Lower leg skin (tissue), 4 donors: ENCODE measurements around the gene NEAT1. TPM values are rescaled to one million over a fixed set of nuclear protein-coding genes. Genes with fewer than 3 reads are reported as not detected.

Source experiments
- DNase-seq, 2 donors: peaks; one replicate each; pipeline ENCODE4 v3.0.0-alpha.2; 2019; ENCODE audit warnings: low spot score in 2 of 2
- H3K4me3 ChIP-seq: fragments of 200-600 bp; sonication (generic); 2 replicates; pipeline ENCODE4 v1.5.1; 2017; ENCODE audit warnings: mild to moderate bottlenecking, low read depth; ENCODE audit not compliant: poor library complexity, severe bottlenecking
- POLR2A ChIP-seq, 2 donors: fragments of 450-650 bp; IDR thresholded peaks; one replicate each; pipeline ENCODE4 v1.6.1; 2016 to 2017; ENCODE audit warnings: antibody characterized with exemption in 2 of 2, mild to moderate bottlenecking in 1 of 2, moderate library complexity in 1 of 2
- WGBS, 2 donors: methylation state at CpG; one replicate each; pipeline ENCODE4 v1.1.5; 2018; 5-methylcytosine and 5-hydroxymethylcytosine counted together
- intact Hi-C: fragments of 100-400 bp; cut with DNase I; formaldehyde crosslinking; loops from one replicate; pipeline ENCODE4 v1.15.0; 2023; ENCODE audit warnings: low total_unique reads
- total RNA-seq, 4 donors: library from RNA; depleted of rRNA; stranded (reverse); fragments of >200 nt; gene quantifications; one replicate each; pipeline ENCODE4 v1.1.0, GENCODE V29; 2016
- TF ChIP-seq, protein P1 (sequence below), 3 donors: fragments of 450-650 bp; IDR thresholded peaks; one replicate each; pipeline ENCODE4 v1.5.1; 2016; ENCODE audit warnings: antibody characterized with exemption in 3 of 3, mild to moderate bottlenecking in 3 of 3, moderate library complexity in 2 of 3

The NEAT1 gene
- total RNA-seq, 4 donors from 2014 or later, result 147 to 645 (median 301) TPM

DNA sequence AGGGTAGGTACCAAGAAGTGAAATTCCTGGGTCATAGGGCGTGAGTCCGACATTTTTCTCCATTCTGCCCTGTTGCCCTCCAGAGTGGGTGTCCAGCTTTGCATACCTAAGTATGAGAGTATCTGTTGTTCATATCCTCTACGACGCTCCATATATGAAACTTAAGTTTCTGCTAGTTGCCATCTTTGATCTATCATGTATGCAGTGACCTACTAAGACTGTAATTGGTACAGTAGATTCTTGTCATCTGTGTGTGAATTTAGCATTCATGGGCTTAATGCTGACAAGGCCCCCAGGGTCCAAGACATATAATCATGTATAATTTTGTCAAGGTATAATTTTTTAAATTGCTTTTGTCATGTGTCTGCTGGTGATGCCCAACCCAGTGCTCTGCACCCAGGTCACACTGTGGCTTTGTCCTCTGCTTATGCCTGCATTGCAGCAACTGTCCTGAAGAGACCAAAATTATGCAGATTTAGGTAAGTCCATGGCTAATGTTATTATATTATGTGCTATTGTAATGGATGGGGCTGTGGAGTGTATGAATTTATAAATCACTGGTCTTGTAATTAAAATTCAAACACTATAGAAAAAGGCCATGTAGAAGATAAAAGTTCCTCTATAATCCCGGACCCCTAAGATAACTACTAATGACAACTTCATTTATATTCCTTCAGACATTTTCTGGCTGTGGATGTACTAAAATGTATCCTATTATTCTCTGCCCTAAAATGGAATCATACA is 12.2 kb downstream of the NEAT1 start:
- intact Hi-C loops, result no loop called here
- WGBS, 2 donors, result 78 to 86% methylated on average over 5 of the region's 5 CpGs
- TF ChIP-seq POLR2A (IDR thresholded peaks at IDR 0.05), result no peak
- TF ChIP-seq, protein P1, sequence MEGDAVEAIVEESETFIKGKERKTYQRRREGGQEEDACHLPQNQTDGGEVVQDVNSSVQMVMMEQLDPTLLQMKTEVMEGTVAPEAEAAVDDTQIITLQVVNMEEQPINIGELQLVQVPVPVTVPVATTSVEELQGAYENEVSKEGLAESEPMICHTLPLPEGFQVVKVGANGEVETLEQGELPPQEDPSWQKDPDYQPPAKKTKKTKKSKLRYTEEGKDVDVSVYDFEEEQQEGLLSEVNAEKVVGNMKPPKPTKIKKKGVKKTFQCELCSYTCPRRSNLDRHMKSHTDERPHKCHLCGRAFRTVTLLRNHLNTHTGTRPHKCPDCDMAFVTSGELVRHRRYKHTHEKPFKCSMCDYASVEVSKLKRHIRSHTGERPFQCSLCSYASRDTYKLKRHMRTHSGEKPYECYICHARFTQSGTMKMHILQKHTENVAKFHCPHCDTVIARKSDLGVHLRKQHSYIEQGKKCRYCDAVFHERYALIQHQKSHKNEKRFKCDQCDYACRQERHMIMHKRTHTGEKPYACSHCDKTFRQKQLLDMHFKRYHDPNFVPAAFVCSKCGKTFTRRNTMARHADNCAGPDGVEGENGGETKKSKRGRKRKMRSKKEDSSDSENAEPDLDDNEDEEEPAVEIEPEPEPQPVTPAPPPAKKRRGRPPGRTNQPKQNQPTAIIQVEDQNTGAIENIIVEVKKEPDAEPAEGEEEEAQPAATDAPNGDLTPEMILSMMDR (IDR thresholded peaks at IDR 0.05), result no peak
- peak; percentile 14 to 60 for DNase-seq
- no peak overlapping the region for H3K4me3 ChIP-seq

DNA sequence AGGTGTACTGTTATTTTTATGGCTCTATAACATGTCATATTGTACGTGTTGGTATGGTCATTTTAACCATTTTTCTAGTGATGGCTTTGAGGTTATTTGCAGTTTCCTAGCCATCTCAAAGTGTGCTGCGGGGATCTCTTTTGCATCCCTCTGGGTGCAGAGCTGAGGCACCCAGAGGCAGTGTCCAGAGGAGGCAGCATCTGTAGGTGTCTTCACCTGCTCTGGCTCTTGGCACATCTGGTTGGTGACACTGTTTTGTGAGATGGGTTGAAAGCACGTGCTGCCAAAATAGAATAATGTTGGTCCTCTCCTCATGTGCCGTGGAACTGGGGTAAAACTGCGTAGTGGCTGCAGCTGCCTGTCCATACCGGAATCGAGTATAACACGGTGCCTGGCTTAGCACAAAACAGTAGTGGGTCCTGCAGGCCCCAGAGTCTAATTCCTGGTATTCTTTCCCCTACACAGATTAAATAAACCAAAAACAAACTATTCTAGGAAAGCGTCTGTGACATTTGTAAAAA is 12.9 kb downstream of the NEAT1 start:
- DNase-seq, result peak in 1 of 2 donors; percentile 78
- TF ChIP-seq POLR2A (IDR thresholded peaks at IDR 0.05), result no peak
- TF ChIP-seq, protein P1 (IDR thresholded peaks at IDR 0.05), result no peak
- intact Hi-C loops, result no loop called here
- 71 to 81% methylated on average over 9 of the region's 9 CpGs for WGBS, 2 donors
- no peak overlapping the region for H3K4me3 ChIP-seq

DNA sequence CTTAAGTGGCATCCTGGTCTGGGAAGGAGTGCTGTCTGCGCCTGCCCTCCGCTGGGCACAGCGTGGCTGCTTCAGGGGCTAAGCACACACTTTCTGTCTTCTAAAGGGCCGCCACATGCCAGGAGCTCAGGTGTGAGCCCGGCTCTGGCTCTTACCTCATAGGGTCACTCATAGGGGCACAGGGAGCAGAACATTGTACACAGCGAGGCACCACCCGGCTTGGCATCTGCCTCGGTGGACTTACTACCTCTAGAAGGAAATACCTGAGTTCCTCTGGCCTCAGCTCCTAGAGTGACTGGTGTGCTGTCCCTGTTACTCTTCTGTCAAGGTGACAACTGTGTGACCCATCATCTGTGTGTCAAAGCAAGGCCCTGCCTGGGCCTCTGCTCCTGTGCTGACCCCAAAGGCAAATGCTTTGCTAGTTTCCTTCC is 13.4 kb downstream of the NEAT1 start:
- peak in 1 of 2 donors; percentile 87 for DNase-seq
- intact Hi-C loops, result no loop called here
- WGBS, 2 donors, result 87 to 91% methylated on average over 8 of the region's 8 CpGs
- TF ChIP-seq POLR2A (IDR thresholded peaks at IDR 0.05), result no peak
- TF ChIP-seq, protein P1 (IDR thresholded peaks at IDR 0.05), result no peak
- H3K4me3 ChIP-seq, result no peak overlapping the region

DNA sequence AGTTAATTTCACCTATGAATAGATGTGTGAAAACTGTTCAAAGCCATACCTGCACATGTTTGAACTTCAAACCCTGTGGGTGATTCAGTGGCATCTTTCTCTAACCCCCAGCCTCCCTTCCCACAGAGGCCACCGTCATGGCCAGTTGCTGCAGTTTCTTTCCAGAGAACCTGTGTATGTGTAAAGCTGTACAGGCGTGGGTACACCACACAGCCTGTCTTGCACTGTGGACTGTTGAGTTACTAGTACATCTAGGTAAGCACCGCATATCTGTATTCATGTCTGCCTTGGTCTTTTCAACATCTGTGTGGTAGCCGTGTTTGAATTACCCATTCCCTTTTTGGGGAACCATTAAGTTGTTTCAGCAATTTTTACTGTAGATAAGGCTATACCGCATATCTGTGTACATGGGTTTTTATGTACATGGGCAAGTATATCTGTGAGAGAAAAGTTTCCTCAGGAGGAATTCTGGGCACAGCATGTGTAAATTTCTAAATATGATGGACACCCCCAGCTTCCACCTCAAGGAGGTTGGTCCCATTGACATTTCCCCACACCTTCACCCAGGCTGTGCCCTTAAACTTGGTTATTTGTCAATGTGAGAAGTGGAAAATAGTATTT is 13.9 kb downstream of the NEAT1 start:
- TF ChIP-seq, protein P1 (IDR thresholded peaks at IDR 0.05), result no peak
- TF ChIP-seq POLR2A (IDR thresholded peaks at IDR 0.05), result no peak
- no peak overlapping the region for H3K4me3 ChIP-seq
- intact Hi-C loops, result no loop called here
- DNase-seq, result peak in 1 of 2 donors; percentile 76
- WGBS, 2 donors, result 67 to 75% methylated on average over 5 of the region's 5 CpGs

DNA sequence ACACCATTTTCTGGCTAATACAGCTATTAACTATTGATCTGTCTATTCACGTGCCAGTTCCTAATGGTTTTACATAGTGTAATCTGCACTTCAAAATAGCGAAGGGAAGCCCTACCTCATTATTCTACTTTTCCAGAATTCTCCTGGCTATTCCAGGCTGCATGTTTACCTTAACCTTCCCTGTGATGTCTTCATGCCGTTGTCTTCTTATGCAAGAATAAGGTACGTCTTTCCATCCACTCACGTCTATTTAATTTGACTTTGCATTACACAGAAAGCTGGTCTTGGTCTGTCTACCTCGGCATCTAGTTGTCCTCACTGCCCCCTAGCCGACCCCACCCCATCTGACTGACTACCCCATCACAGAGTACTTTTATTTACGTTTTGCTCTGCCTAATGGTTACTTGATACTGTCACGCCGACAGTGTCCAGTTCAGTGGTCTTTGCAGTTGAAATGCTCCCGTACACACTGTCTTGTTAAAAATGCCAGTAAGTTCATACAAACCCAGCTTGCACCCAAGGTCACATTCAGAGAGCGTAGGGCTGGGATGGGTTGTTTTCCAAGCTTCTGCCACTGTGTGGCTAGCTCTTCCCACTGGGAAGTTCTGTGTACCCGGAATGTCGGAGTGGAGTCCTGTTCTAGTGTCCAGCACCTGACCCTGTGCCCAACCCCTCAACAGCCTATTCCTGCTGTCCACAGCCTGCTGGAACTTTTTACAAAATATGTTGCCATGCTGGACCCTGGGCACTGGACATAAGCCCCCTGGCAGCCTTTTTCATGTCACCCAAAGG is 15.0 kb downstream of the NEAT1 start:
- DNase-seq, result peak; percentile 15 to 80
- no peak for TF ChIP-seq POLR2A (IDR thresholded peaks at IDR 0.05)
- TF ChIP-seq, protein P1 (IDR thresholded peaks at IDR 0.05), result no peak
- H3K4me3 ChIP-seq, result no peak overlapping the region
- intact Hi-C loops, result no loop called here
- WGBS, 2 donors, result 74 to 76% methylated on average over 14 of the region's 14 CpGs
